Tibial nerve (tissue), 3 donors: ENCODE data around the gene KIRREL1.

ENCODE experiments used
- CTCF ChIP-seq, 5 experiments: fragments of 200-600 bp in 3 of 5; fragments of 450-650 bp in 2 of 5; sonication (generic) in 3 of 5; IDR thresholded peaks; one replicate each; pipeline ENCODE4 v1.5.1; 2016 to 2019; ENCODE audit warnings: antibody characterized with exemption in 5 of 5, mild to moderate bottlenecking in 3 of 5, moderate library complexity in 2 of 5
- POLR2A ChIP-seq, 2 donors: fragments of 450-650 bp; IDR thresholded peaks; one replicate each; pipeline ENCODE4 v1.6.1; 2017; ENCODE audit warnings: antibody characterized with exemption in 2 of 2, mild to moderate bottlenecking in 2 of 2, moderate library complexity in 2 of 2

GRCh38 chr1:158117854-158118704 lies 124.6 kb downstream of the KIRREL1 start:
- TF ChIP-seq CTCF (IDR thresholded peaks at IDR 0.05) (peak; percentile 27 to 65 (median 46)), POLR2A (IDR thresholded peaks at IDR 0.05) (no peak)
